IMR-90 (cell line): ENCODE results near the gene C6orf89. TPM values are rescaled to one million over a fixed set of nuclear protein-coding genes. Genes with fewer than 3 reads are reported as not detected.

Experiments
- polyA plus RNA-seq, 3 experiments: library from polyadenylated mRNA; depleted of rRNA; stranded (reverse); fragments of >200 nt; gene quantifications; 2 replicates each; pipeline ENCODE4 v1.2.3, GENCODE V29; 2012; ENCODE audit warnings: low replicate concordance in 1 of 3
- total RNA-seq: library from RNA; depleted of rRNA; stranded (reverse); fragments of >200 nt; gene quantifications from 2 replicates; pipeline ENCODE4 v1.2.3, GENCODE V29; 2012; rRNA removed

C6orf89 gene
- total and polyA plus RNA-seq, 2 of the 4 experiments (the other 2 are of a cell fraction) = 30.8 to 52.3 TPM

Other genes starting within 250 kb of the C6orf89 start
- 155 and 171 TPM in 2 replicates for gene CDKN1A, start 207.2 kb upstream of the C6orf89 start, total RNA-seq
- 558 and 576 TPM in 2 replicates for gene CDKN1A, start 207.2 kb upstream of the C6orf89 start, polyA plus RNA-seq (2012; rRNA removed)
- not detected in 2 replicates for gene RAB44, start 188.1 kb upstream of the C6orf89 start, total RNA-seq
- gene RAB44, start 188.1 kb upstream of the C6orf89 start, polyA plus RNA-seq (2012; rRNA removed) = 0.03 and 0.06 TPM in 2 replicates
- gene CPNE5, start 46.5 kb upstream of the C6orf89 start, total RNA-seq = not detected in 2 replicates
- 0.07 and 0.10 TPM in 2 replicates for gene CPNE5, start 46.5 kb upstream of the C6orf89 start, polyA plus RNA-seq (2012; rRNA removed)
- gene PPIL1, start 11.1 kb upstream of the C6orf89 start, total RNA-seq = 50.5 and 58.4 TPM in 2 replicates
- 25.9 and 28.4 TPM in 2 replicates for gene PPIL1, start 11.1 kb upstream of the C6orf89 start, polyA plus RNA-seq (2012; rRNA removed)
- under 0.01 TPM in 1 of 2 replicates, not detected in the other for gene PI16, start 68.8 kb downstream of the C6orf89 start, total RNA-seq
- 0.20 and 0.21 TPM in 2 replicates for gene PI16, start 68.8 kb downstream of the C6orf89 start, polyA plus RNA-seq (2012; rRNA removed)
- 249 and 263 TPM in 2 replicates for gene MTCH1, start 100.2 kb downstream of the C6orf89 start, total RNA-seq
- gene MTCH1, start 100.2 kb downstream of the C6orf89 start, polyA plus RNA-seq (2012; rRNA removed) = 210 and 215 TPM in 2 replicates
- gene FGD2, start 119.7 kb downstream of the C6orf89 start, total RNA-seq = not detected in 2 replicates
- gene FGD2, start 119.7 kb downstream of the C6orf89 start, polyA plus RNA-seq (2012; rRNA removed) = 0.07 TPM in 1 of 2 replicates, not detected in the other